ENCODE results near the gene CPLX1. TPM values are rescaled to one million over a fixed set of nuclear protein-coding genes. Genes with fewer than 3 reads are reported as not detected.

Gene CPLX1
- total RNA-seq, 2 experiments from 2014 or later: 0.21 to 0.25 TPM

DNA sequence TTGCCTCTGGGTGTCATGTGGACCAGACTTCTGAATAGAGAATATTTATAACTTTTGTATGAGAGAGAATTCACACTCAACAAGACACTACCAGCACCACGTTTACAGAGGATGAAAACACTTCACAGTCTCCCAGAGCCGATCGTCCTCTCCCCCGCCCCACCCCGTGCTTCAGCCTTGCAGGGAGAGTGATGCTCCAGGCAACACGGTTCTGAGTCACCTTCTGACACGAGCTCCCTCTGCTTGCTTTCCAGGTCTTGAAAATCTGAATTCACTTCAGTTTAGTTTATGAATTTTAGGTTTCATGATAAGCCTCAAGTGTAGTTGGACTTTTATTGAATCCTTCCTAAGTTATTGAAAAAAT is 59.8 kb downstream of the CPLX1 start:
- no peaks in the 10 kb centered on the region for H3K9me3 ChIP-seq (ENCODE audit: low read length)
- no peaks in the 10 kb centered on the region for H3K9me2 ChIP-seq (ENCODE audit: insufficient read depth, low read length)
- H3K79me2 ChIP-seq (ENCODE audit: insufficient read depth, low read depth, low read length): peaks cover 23% of the 10 kb centered on the region; the same call in 1 of the 2 replicates
- H4K20me1 ChIP-seq (ENCODE audit: insufficient read depth, low read length): no peaks in the 10 kb centered on the region
- CTCF ChIA-PET (ENCODE audit: unreplicated experiment): no interaction called here
- BruUV-seq (replicated peaks): no TSS peak
- H3K4me2 ChIP-seq (ENCODE audit: low read length): no peak overlapping the region
- 0 out of 2 replicates have a peak, but pooled peaks have one; percentile 1 for TF ChIP-seq CTCF (conservative IDR thresholded peaks at IDR 0.05; ENCODE audit: low read length)
- no peak for TF ChIP-seq EZH2phosphoT487 (IDR thresholded peaks at IDR 0.05; ENCODE audit: borderline replicate concordance, low read depth, low read length)
- POLR2A ChIA-PET: interaction anchor here (1.1 kb wide), 1 partner anchor 16 kb away, joined by 3 read pairs; no protein-coding TSS in a partner anchor
- H3K4me3 ChIP-seq (ENCODE audit: low read depth, low read length, poor library complexity, severe bottlenecking): no peak overlapping the region
- no peak overlapping the region for H3K27ac ChIP-seq (ENCODE audit: low read depth, low read length, poor library complexity, severe bottlenecking)
- H2AFZ ChIP-seq (ENCODE audit: low read length): no peak overlapping the region
- intact Hi-C loops (cut with micrococcal nuclease; ENCODE audit: unreplicated experiment): no loop called here
- H3K36me3 ChIP-seq (ENCODE audit: insufficient read depth, low read length): peaks cover 92% of the 10 kb centered on the region
- DNase-seq (ENCODE audit: low spot score): no peak
- H3K4me1 ChIP-seq (ENCODE audit: insufficient read depth, low read length, poor library complexity, severe bottlenecking): no peaks in the 10 kb centered on the region

DNA sequence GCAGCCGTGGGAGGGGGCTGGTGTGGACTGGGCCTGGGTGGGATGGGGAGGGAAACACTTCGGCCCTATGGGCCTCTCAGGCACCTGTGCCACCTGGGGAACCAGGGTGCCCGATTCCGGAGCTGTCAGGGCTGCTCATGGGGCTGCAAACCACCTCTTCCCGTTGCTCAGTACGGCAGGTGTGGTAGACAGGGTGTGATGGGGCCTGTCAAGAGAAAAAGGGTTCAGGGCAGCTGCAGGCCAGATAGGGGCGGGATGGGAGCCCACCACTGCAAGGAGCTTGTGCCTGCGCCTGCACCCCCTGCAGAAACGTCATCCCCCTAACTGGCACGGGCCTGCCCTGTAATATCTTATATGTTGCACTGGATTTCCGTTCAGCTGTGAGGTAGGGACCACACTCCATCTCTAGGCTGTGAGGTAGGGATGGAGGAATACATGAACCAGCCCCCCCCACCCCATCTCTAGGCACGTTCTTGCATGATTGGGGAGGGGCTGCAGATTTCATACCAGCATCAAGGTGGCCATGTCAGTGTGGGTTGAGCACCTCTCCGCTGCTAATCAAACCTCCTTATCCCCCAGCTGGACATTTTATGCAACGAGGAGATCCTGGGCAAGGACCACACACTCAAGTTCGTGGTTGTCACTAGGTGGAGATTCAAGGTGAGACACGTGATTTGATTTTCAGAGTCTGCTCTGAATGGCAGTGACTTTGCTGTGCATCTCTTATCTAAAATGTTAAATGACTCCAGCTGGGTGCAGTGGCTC is 61.3 kb downstream of the CPLX1 start:
- intact Hi-C loops (cut with micrococcal nuclease; ENCODE audit: unreplicated experiment): no loop called here
- BruUV-seq (replicated peaks): no TSS peak
- Histone ChIP-seq H3K79me2 (ENCODE audit: insufficient read depth, low read depth, low read length) (peaks cover 12% of the 10 kb centered on the region; the same call in 1 of the 2 replicates), H3K4me3 (ENCODE audit: low read depth, low read length, poor library complexity, severe bottlenecking) (no peak overlapping the region), H3K36me3 (ENCODE audit: insufficient read depth, low read length) (peaks cover 87% of the 10 kb centered on the region), H3K27ac (ENCODE audit: low read depth, low read length, poor library complexity, severe bottlenecking) (no peak overlapping the region), H3K4me1 (ENCODE audit: insufficient read depth, low read length, poor library complexity, severe bottlenecking) (no peaks in the 10 kb centered on the region), H3K4me2 (ENCODE audit: low read length) (no peak overlapping the region), H3K9me3 (ENCODE audit: low read length) (no peaks in the 10 kb centered on the region), H4K20me1 (ENCODE audit: insufficient read depth, low read length) (no peaks in the 10 kb centered on the region), H3K9me2 (ENCODE audit: insufficient read depth, low read length) (no peaks in the 10 kb centered on the region), H2AFZ (ENCODE audit: low read length) (no peak overlapping the region)
- ChIA-PET CTCF (ENCODE audit: unreplicated experiment) (no interaction called here), POLR2A (no interaction called here)
- DNase-seq (ENCODE audit: low spot score): no peak
- TF ChIP-seq EZH2phosphoT487 (IDR thresholded peaks at IDR 0.05; ENCODE audit: borderline replicate concordance, low read depth, low read length) (no peak), CTCF (conservative IDR thresholded peaks at IDR 0.05; ENCODE audit: low read length) (no peak)

GRCh38 chr4:763922-764321 is 62.0 kb downstream of the CPLX1 start:
- H3K4me1 ChIP-seq (ENCODE audit: insufficient read depth, low read length, poor library complexity, severe bottlenecking): no peaks in the 10 kb centered on the region
- no peak overlapping the region for H3K27ac ChIP-seq (ENCODE audit: low read depth, low read length, poor library complexity, severe bottlenecking)
- no peaks in the 10 kb centered on the region for H3K9me3 ChIP-seq (ENCODE audit: low read length)
- intact Hi-C loops (cut with micrococcal nuclease; ENCODE audit: unreplicated experiment): no loop called here
- POLR2A ChIA-PET: no interaction called here
- no peak overlapping the region for H2AFZ ChIP-seq (ENCODE audit: low read length)
- peaks cover 8% of the 10 kb centered on the region; the same call in 1 of the 2 replicates for H3K79me2 ChIP-seq (ENCODE audit: insufficient read depth, low read depth, low read length)
- BruUV-seq (replicated peaks): no TSS peak
- no peaks in the 10 kb centered on the region for H4K20me1 ChIP-seq (ENCODE audit: insufficient read depth, low read length)
- H3K36me3 ChIP-seq (ENCODE audit: insufficient read depth, low read length): peaks cover 80% of the 10 kb centered on the region
- H3K4me3 ChIP-seq (ENCODE audit: low read depth, low read length, poor library complexity, severe bottlenecking): no peak overlapping the region
- DNase-seq (ENCODE audit: low spot score): no peak
- H3K9me2 ChIP-seq (ENCODE audit: insufficient read depth, low read length): no peaks in the 10 kb centered on the region
- CTCF ChIA-PET (ENCODE audit: unreplicated experiment): no interaction called here
- TF ChIP-seq CTCF (conservative IDR thresholded peaks at IDR 0.05; ENCODE audit: low read length) (no peak), EZH2phosphoT487 (IDR thresholded peaks at IDR 0.05; ENCODE audit: borderline replicate concordance, low read depth, low read length) (no peak)
- no peak overlapping the region for H3K4me2 ChIP-seq (ENCODE audit: low read length)
